Spleen (tissue), 11 donors: ENCODE data around the gene KIAA0319L. TPM values are rescaled to one million over a fixed set of nuclear protein-coding genes. Genes with fewer than 3 reads are reported as not detected.
"Not testable (repeated sequence)": the region's sequence is repeated elsewhere in the genome, so short reads cannot be mapped to it uniquely, and the experiment has no call there.

ENCODE experiments used
- DNase-seq: peaks from one replicate; pipeline ENCODE4 v3.0.0-alpha.2; 2020
- H3K27ac ChIP-seq, 8 donors: fragments of 200-600 bp; sonication (generic) in 7 of 8; 1 replicate in 4 of 8; 2 replicates in 4 of 8; pipeline versions ENCODE4 v1.5.0 to v1.8.0; 2016 to 2021; ENCODE audit warnings: inconsistent platforms in 4 of 8, mild to moderate bottlenecking in 4 of 8, moderate library complexity in 1 of 8
- H3K27me3 ChIP-seq, 7 donors: fragments of 200-600 bp; sonication (generic) in 6 of 7; replicated peaks in 1 of 7; 1 replicate in 4 of 7; 2 replicates in 3 of 7; pipeline versions ENCODE4 v1.5.0 to v1.8.0; 2016 to 2021; ENCODE audit warnings: inconsistent platforms in 3 of 7, mild to moderate bottlenecking in 1 of 7
- H3K36me3 ChIP-seq, 6 donors: fragments of 200-600 bp; sonication (generic) in 5 of 6; 1 replicate in 4 of 6; 2 replicates in 2 of 6; pipeline versions ENCODE4 v1.5.0 to v1.8.0; 2016 to 2021; ENCODE audit warnings: inconsistent platforms in 2 of 6
- H3K4me1 ChIP-seq, 6 donors: fragments of 200-600 bp; sonication (generic) in 5 of 6; 1 replicate in 3 of 6; 2 replicates in 3 of 6; pipeline versions ENCODE4 v1.5.0 to v1.8.0; 2016 to 2021; ENCODE audit warnings: inconsistent platforms in 3 of 6
- H3K4me3 ChIP-seq, 8 donors: fragments of 200-600 bp; sonication (generic) in 7 of 8; 1 replicate in 4 of 8; 2 replicates in 4 of 8; pipeline versions ENCODE4 v1.5.0 to v1.8.0; 2016 to 2021; ENCODE audit warnings: inconsistent platforms in 4 of 8, mild to moderate bottlenecking in 4 of 8, moderate library complexity in 2 of 8
- H3K9me3 ChIP-seq, 8 donors: fragments of 200-600 bp; sonication (generic) in 7 of 8; 1 replicate in 4 of 8; 2 replicates in 4 of 8; pipeline versions ENCODE4 v1.5.0 to v1.8.0; 2016 to 2021; ENCODE audit warnings: inconsistent platforms in 4 of 8
- POLR2A ChIP-seq, 3 donors: fragments of 450-650 bp; IDR thresholded peaks; one replicate each; pipeline ENCODE4 v1.5.1; 2017; ENCODE audit warnings: antibody characterized with exemption in 3 of 3, mild to moderate bottlenecking in 1 of 3
- POLR2AphosphoS5 ChIP-seq, 3 donors: sonication (generic); formaldehyde crosslinking; IDR thresholded peaks; one replicate each; pipeline ENCODE4 v1.5.1; 2017; ENCODE audit warnings: antibody characterized with exemption in 3 of 3
- WGBS, 5 donors: extraction: QIAGEN DNeasy Blood & Tissue Kit in 3 of 5; methylation state at CpG; one replicate each; pipeline versions ENCODE4 v1.1.5 to v1.1.7; 2013 to 2018; 5-methylcytosine and 5-hydroxymethylcytosine counted together
- intact Hi-C: fragments of 100-400 bp; cut with DNase I; formaldehyde crosslinking; loops from one replicate; pipeline ENCODE4 v1.15.0; 2023; ENCODE audit warnings: low total_unique reads
- polyA plus RNA-seq, 3 donors: library from polyadenylated mRNA; stranded (reverse); fragments of 200-250 nt; gene quantifications; one replicate each; pipeline ENCODE4 v1.2.1, GENCODE V29; 2013
- total RNA-seq, 7 donors: library from RNA; depleted of rRNA in 3 of 7; stranded (reverse); fragments of >200 nt in 3 of 7; fragmentation: NEBNext Ultra II Directional in 4 of 7; extraction: Animal tissue kit (Norgen Biotek cat#: 25700) in 4 of 7; gene quantifications; one replicate each; pipeline versions ENCODE4 v1.1.0 to v1.2.1, GENCODE V29; 2016 to 2021
- TF ChIP-seq, protein P1 (sequence below), 11 experiments: fragments of 200-600 bp in 7 of 11; fragments of 450-650 bp in 4 of 11; sonication (generic) in 4 of 11; IDR thresholded peaks in 8 of 11; conservative IDR thresholded peaks in 3 of 11; 1 replicate in 7 of 11; 2 replicates in 4 of 11; pipeline versions ENCODE4 v1.4.0 to v1.8.0; 2016 to 2021; ENCODE audit warnings: antibody characterized with exemption in 11 of 11, inconsistent platforms in 4 of 11, mild to moderate bottlenecking in 1 of 11
- donor health status: healthy with polysubstance abuse.
- donor health status: DM: no; HTN: no; CAD: no; lungs with moderate emphysema.
- donor health status: DM: no; HTN: no; CAD: no.
- donor health status: Bipolar disorder and iron deficiency.
- donor health status: healthy.
- donor health status: DM: no; HTN: no; CAD: no.
- donor health status: DM: yes; HTN: yes; CAD: no.

The KIAA0319L gene
- total and polyA plus RNA-seq, 10 donors = 10.5 to 103 (median 66.9) TPM

DNA sequence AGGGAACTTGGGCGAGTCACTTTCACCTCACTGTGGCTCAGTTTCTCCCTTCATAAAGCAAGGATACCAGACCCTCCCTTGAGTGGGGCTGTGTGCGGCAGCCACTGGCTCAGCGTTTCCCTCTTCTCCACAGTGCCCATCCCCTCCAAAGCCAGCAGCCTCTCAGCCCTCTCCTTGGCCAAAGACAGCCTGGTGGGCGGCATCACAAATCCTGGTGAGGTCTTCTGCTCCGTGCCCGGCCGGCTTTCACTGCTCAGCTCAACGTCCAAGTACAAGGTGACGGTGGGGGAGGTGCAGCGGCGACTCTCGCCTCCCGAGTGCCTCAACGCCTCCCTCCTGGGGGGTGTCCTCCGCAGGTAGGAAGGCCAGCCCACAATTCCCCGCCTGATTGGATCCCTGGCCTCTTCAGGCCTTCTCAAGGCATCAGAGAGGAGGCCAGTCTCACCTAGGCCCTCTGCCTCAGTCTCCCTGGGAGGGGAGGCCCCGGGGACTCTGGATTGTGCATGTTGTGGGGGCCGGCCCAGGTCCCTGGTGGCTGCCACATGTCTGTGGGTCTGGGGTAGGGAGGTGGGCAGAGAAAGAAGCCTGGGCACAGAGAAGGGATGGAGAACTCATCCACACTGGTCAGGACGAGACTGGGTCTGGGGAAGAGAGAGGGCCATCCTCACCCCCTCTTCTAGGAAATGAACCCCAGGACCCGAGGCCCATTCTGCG is 31.2 kb upstream of the KIAA0319L start:
- Histone ChIP-seq H3K9me3 (no peaks in the 10 kb centered on the region), H3K27ac (no peak overlapping the region), H3K4me3 (no peak overlapping the region), H3K4me1 (peaks cover 3 to 10% (median 5%) of the 10 kb centered on the region in 6 donors), H3K36me3 (peaks cover 0 to 28% (median 3%) of the 10 kb centered on the region in 6 donors), H3K27me3 (no peaks in the 10 kb centered on the region)
- WGBS, 5 donors = 85 to 93% (median 89%) methylated on average over 10 to 21 of the region's 21 CpGs
- peak; percentile 56 for DNase-seq
- TF ChIP-seq, protein P1, sequence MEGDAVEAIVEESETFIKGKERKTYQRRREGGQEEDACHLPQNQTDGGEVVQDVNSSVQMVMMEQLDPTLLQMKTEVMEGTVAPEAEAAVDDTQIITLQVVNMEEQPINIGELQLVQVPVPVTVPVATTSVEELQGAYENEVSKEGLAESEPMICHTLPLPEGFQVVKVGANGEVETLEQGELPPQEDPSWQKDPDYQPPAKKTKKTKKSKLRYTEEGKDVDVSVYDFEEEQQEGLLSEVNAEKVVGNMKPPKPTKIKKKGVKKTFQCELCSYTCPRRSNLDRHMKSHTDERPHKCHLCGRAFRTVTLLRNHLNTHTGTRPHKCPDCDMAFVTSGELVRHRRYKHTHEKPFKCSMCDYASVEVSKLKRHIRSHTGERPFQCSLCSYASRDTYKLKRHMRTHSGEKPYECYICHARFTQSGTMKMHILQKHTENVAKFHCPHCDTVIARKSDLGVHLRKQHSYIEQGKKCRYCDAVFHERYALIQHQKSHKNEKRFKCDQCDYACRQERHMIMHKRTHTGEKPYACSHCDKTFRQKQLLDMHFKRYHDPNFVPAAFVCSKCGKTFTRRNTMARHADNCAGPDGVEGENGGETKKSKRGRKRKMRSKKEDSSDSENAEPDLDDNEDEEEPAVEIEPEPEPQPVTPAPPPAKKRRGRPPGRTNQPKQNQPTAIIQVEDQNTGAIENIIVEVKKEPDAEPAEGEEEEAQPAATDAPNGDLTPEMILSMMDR (IDR thresholded peaks at IDR 0.05 in 8 of 11, conservative IDR thresholded peaks at IDR 0.05 in 3 of 11) = no peak
- TF ChIP-seq POLR2A (IDR thresholded peaks at IDR 0.05) (no peak), POLR2AphosphoS5 (IDR thresholded peaks at IDR 0.05) (no peak)
- intact Hi-C loops = no loop called here

DNA sequence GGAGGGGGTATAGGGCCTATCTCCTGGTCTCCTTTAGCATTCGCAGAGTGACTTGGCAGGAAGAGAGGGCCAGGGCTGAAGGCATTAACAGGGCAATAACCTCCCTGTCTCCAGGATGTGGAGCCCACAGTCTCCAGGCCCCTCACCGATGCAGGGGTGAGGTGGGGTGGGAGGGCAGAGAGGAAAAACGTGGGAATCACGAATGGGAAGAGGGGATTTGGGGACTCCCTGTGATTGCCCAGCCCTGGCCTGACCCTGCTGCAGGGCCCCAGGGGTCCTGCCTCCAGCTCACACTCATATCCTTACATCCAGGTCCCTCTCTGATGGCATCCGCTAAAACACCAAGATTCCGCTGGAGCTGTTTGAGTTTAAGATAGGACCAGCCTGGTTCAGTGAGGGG is 30.5 kb upstream of the KIAA0319L start:
- WGBS, 5 donors = 81 to 84% (median 84%) methylated on average over 6 of the region's 6 CpGs
- H3K9me3 ChIP-seq = no peaks in the 10 kb centered on the region
- H3K4me1 ChIP-seq = peaks cover 0 to 4% (median 0%) of the 10 kb centered on the region in 6 donors
- TF ChIP-seq, protein P1 (IDR thresholded peaks at IDR 0.05 in 8 of 11, conservative IDR thresholded peaks at IDR 0.05 in 3 of 11) = no peak
- TF ChIP-seq POLR2A (IDR thresholded peaks at IDR 0.05) = no peak
- TF ChIP-seq POLR2AphosphoS5 (IDR thresholded peaks at IDR 0.05) = no peak
- peak; percentile 18 for DNase-seq
- no peak overlapping the region for H3K4me3 ChIP-seq
- no peak overlapping the region for H3K27ac ChIP-seq
- intact Hi-C loops = no loop called here
- H3K27me3 ChIP-seq = no peaks in the 10 kb centered on the region
- peaks cover 0 to 28% (median 3%) of the 10 kb centered on the region in 6 donors for H3K36me3 ChIP-seq

DNA sequence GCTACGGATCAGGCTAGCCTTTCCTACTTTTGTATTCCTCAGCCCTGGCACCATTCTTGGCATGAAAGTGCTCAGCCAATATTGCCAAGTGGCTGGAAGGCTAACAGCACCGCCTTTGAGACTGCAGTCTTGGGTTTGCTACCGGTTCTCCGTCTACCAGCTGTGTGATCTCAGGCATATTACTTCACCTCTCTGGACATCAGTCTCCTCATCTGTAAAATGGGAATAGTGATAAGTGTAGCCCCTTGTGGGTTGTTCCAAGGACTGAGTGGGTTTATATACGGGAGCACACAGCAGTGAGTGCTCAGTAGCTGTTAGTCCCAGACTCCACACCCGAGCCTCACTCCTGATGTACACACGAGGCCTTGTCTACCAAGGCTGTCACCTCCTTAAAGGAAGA is 29.6 kb upstream of the KIAA0319L start:
- intact Hi-C loops = no loop called here
- Histone ChIP-seq H3K27me3 (no peaks in the 10 kb centered on the region), H3K27ac (no peak overlapping the region), H3K4me1 (no peaks in the 10 kb centered on the region), H3K36me3 (peaks cover 0 to 28% (median 3%) of the 10 kb centered on the region in 6 donors), H3K4me3 (no peak overlapping the region), H3K9me3 (no peaks in the 10 kb centered on the region)
- peak; percentile 13 for DNase-seq
- 89 to 93% (median 93%) methylated on average over 7 of the region's 7 CpGs for WGBS, 5 donors
- TF ChIP-seq POLR2AphosphoS5 (IDR thresholded peaks at IDR 0.05) = no peak
- TF ChIP-seq, protein P1 (IDR thresholded peaks at IDR 0.05 in 8 of 11, conservative IDR thresholded peaks at IDR 0.05 in 3 of 11) = no peak
- TF ChIP-seq POLR2A (IDR thresholded peaks at IDR 0.05) = no peak

DNA sequence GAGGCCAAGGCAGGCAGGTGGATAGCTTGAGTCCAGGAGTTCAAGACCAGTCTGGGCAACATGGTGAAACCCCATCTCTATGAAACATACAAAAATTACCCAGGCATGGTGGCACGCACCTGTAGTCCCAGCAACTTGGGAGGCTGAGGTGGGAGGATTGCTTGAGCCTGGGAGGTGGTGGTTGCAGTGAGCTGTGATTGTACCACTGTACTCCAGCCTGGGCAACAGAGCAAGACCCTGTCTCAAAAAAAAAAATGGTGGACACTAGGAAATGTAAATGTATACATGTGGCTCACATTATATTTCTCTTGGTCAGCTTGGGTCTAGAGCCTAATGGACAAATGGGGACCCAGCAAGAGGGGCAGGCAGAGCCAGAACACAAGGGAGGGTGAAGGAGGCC is 28.6 kb upstream of the KIAA0319L start:
- H3K4me1 ChIP-seq, H3K27ac ChIP-seq, H3K27me3 ChIP-seq, intact Hi-C loops, H3K9me3 ChIP-seq, H3K4me3 ChIP-seq: not testable (repeated sequence)
- WGBS, 5 donors = 85 to 100% (median 98%) methylated on average over 1 of the region's 1 CpG
- H3K36me3 ChIP-seq = peaks cover 0 to 19% (median 2%) of the 10 kb centered on the region in 6 donors
- DNase-seq = peak; percentile 14
